OCI-LY7 (cell line): ENCODE results near the gene WAS. TPM values are rescaled to one million over a fixed set of nuclear protein-coding genes. Genes with fewer than 3 reads are reported as not detected.
"Not testable (repeated sequence)": the region's sequence is repeated elsewhere in the genome, so short reads cannot be mapped to it uniquely, and the experiment has no call there.

Experiments used
- BruUV-seq: library from RNA; stranded (reverse); fragments of 400-500 nt; replicated peaks from 2 replicates; lab custom pipeline; 2021; lab: Mats Ljungman, UMichigan
- CTCF ChIA-PET: fragments of 300-600 bp; sonication (Branson Sonifier 250); formaldehyde crosslinking; loops from one replicate; lab custom pipeline; 2022; ENCODE audit warnings: antibody characterized with exemption; ENCODE audit not compliant: unreplicated experiment; lab: Charles Lee
- POLR2A ChIA-PET: fragments of 300-600 bp; sonication (Branson Sonifier 250); formaldehyde crosslinking; loops from one replicate; lab custom pipeline; 2022; ENCODE audit warnings: antibody characterized with exemption; lab: Charles Lee
- DNase-seq: peaks from one replicate; pipeline ENCODE4 v3.0.0-alpha.2; 2015; ENCODE audit warnings: low spot score
- H2AFZ ChIP-seq: fragments of 200-600 bp; sonication (generic), shearing (Covaris generic); 2 replicates; pipeline ENCODE4 v1.6.1; 2014; ENCODE audit warnings: mild to moderate bottlenecking, antibody characterized with exemption, low read length, moderate library complexity
- H3K27ac ChIP-seq: fragments of 200-600 bp; sonication (generic); 2 replicates; pipeline ENCODE4 v1.5.1; 2014; ENCODE audit warnings: mixed run types, low read depth, mild to moderate bottlenecking, moderate library complexity, low read length, inconsistent platforms; ENCODE audit not compliant: poor library complexity, severe bottlenecking
- H3K36me3 ChIP-seq: fragments of 200-600 bp; sonication (generic); 2 replicates; pipeline ENCODE4 v1.6.1; 2014; ENCODE audit warnings: mild to moderate bottlenecking, antibody characterized with exemption, low read length, moderate library complexity, mixed read lengths; ENCODE audit not compliant: insufficient read depth
- H3K4me1 ChIP-seq: fragments of 200-600 bp; sonication (generic); 2 replicates; pipeline ENCODE4 v1.5.1; 2014; ENCODE audit warnings: mild to moderate bottlenecking, low read length; ENCODE audit not compliant: insufficient read depth, poor library complexity, severe bottlenecking
- H3K4me2 ChIP-seq: fragments of 200-600 bp; sonication (generic); 2 replicates; pipeline ENCODE4 v1.6.1; 2014; ENCODE audit warnings: mild to moderate bottlenecking, low read length
- H3K4me3 ChIP-seq: fragments of 200-600 bp; sonication (generic); 2 replicates; pipeline ENCODE4 v1.5.1; 2014; ENCODE audit warnings: mild to moderate bottlenecking, low read depth, low read length; ENCODE audit not compliant: poor library complexity, severe bottlenecking
- H3K79me2 ChIP-seq: fragments of 200-600 bp; sonication (generic); 2 replicates; pipeline ENCODE4 v1.6.1; 2016; ENCODE audit warnings: low read depth, mild to moderate bottlenecking, low read length, moderate library complexity, mixed read lengths; ENCODE audit not compliant: insufficient read depth
- H3K9me2 ChIP-seq: fragments of 200-600 bp; sonication (generic); 2 replicates; pipeline ENCODE4 v1.6.1; 2016; ENCODE audit warnings: mild to moderate bottlenecking, low read length, mixed read lengths; ENCODE audit not compliant: insufficient read depth
- H3K9me3 ChIP-seq: fragments of 200-600 bp; sonication (generic); 2 replicates; pipeline ENCODE4 v1.6.1; 2014; ENCODE audit warnings: mild to moderate bottlenecking, mixed run types, low read length, mixed read lengths
- H4K20me1 ChIP-seq: fragments of 200-600 bp; sonication (generic); 2 replicates; pipeline ENCODE4 v1.6.1; 2014; ENCODE audit warnings: mild to moderate bottlenecking, antibody characterized with exemption, low read length, moderate library complexity, mixed read lengths; ENCODE audit not compliant: insufficient read depth
- EZH2phosphoT487 ChIP-seq: fragments of 200-600 bp; sonication (generic); IDR thresholded peaks from 2 replicates; pipeline ENCODE4 v1.6.1; 2018; ENCODE audit warnings: low read depth, borderline replicate concordance, mild to moderate bottlenecking, mixed run types, antibody characterized with exemption, low read length, moderate library complexity, mixed read lengths
- intact Hi-C: fragments of 100-400 bp; cut with micrococcal nuclease; formaldehyde crosslinking; loops from one replicate; pipeline ENCODE4 v1.10.0; 2022; ENCODE audit not compliant: unreplicated experiment
- total RNA-seq, 2 experiments: library from RNA; depleted of rRNA in 1 of 2; stranded (reverse); fragments of >200 nt in 1 of 2; shearing (Covaris generic) in 1 of 2; gene quantifications; 2 replicates each; pipeline ENCODE4 v1.2.3, GENCODE V29; 2014 to 2022
- TF ChIP-seq, protein P1 (sequence below): fragments of 200-600 bp; sonication (generic); conservative IDR thresholded peaks from 2 replicates; pipeline ENCODE4 v1.5.1; 2014; ENCODE audit warnings: mild to moderate bottlenecking, antibody characterized with exemption, low read length, moderate library complexity, mixed read lengths

WAS gene
- total RNA-seq, 2 experiments from 2014 or later, result 43.9 to 87.0 TPM

DNA sequence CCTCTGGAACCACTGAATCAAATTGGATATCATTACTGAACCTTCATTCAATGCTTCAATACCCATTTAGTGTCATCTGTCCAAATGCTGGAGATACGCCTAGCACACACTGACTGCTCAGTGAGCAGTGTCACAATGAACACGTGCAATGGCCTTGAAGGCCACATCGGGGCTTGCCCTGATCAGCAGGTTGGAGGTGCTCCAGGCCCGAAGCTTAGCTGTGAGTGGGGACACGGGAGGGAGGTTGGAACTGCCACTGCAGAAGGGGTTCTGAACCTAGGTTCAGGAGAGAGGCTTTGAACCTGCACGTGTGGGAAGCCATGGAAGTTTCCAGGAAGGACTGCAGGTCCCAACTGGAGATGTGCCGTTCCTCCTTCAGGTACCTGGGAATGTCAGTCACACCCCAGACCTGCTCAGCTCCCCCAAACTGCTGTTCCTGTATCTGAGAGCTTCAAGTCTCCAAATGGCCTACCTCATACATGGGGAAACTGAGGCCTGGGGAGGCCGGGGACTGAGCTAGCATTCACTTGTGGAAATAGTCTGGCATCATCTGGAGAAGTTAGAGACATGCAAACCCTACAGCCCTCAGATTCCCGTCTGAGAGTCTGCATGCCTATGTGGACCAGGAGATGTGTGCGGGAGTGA, 1.9 kb upstream of the WAS start:
- intact Hi-C loops, result no loop called here
- Histone ChIP-seq H3K4me3 (no peak overlapping the region), H4K20me1 (no peaks in the 10 kb centered on the region), H2AFZ (no peak overlapping the region), H3K4me1 (peaks cover 43% of the 10 kb centered on the region), H3K27ac (no peak overlapping the region), H3K36me3 (peaks cover 12% of the 10 kb centered on the region), H3K9me3 (no peaks in the 10 kb centered on the region), H3K79me2 (peaks cover 21% of the 10 kb centered on the region), H3K9me2 (no peaks in the 10 kb centered on the region), H3K4me2 (no peak overlapping the region)
- ChIA-PET CTCF (no interaction called here), POLR2A (interaction anchor here (0.5 kb wide), 1 partner anchor 336 kb away, joined by 3 read pairs; no protein-coding TSS in a partner anchor)
- no peak for TF ChIP-seq EZH2phosphoT487
- TF ChIP-seq, protein P1, sequence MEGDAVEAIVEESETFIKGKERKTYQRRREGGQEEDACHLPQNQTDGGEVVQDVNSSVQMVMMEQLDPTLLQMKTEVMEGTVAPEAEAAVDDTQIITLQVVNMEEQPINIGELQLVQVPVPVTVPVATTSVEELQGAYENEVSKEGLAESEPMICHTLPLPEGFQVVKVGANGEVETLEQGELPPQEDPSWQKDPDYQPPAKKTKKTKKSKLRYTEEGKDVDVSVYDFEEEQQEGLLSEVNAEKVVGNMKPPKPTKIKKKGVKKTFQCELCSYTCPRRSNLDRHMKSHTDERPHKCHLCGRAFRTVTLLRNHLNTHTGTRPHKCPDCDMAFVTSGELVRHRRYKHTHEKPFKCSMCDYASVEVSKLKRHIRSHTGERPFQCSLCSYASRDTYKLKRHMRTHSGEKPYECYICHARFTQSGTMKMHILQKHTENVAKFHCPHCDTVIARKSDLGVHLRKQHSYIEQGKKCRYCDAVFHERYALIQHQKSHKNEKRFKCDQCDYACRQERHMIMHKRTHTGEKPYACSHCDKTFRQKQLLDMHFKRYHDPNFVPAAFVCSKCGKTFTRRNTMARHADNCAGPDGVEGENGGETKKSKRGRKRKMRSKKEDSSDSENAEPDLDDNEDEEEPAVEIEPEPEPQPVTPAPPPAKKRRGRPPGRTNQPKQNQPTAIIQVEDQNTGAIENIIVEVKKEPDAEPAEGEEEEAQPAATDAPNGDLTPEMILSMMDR, result no peak
- no peak for DNase-seq
- no TSS peak for BruUV-seq

DNA sequence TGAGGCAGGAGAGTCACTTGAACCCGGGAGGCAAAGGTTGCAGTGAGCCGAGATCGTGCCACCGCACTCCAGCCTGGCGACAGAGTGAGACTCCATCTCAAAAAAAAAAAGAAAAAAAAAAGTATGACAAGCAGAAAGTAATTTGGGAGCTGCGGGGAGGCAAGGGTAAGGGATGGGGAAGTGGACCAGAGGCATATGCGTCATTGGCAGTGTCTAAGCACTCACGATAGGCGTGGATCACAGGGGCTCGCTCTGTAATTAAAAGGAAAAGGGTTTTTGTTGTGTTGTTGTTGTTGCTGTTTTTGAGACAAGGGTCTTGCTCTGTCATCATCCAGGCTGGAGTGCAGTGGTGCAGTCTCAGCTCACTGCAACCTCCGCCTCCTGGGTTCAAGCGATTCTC, 804 bp upstream of the WAS start:
- H3K9me3 ChIP-seq, DNase-seq, H3K9me2 ChIP-seq, H4K20me1 ChIP-seq, BruUV-seq, CTCF ChIA-PET, H2AFZ ChIP-seq: not testable (repeated sequence)
- intact Hi-C loops, result loop anchor here (1.0 kb wide), 1 partner anchor 14 kb away; the partner anchor contains the start of gene SUV39H1
- POLR2A ChIA-PET, result interaction anchor here (1.2 to 1.9 kb wide), 3 partner anchors 13 to 19 kb away, joined by 3 to 7 read pairs (median 3); no protein-coding TSS in a partner anchor
- Histone ChIP-seq H3K79me2 (peaks cover 21% of the 10 kb centered on the region), H3K4me1 (peaks cover 41% of the 10 kb centered on the region), H3K4me2 (peak overlapping the region; percentile 99; the same call in 1 of the 2 replicates), H3K4me3 (peak overlapping the region; percentile 97), H3K36me3 (peaks cover 22% of the 10 kb centered on the region), H3K27ac (peak overlapping the region; percentile 61)

DNA sequence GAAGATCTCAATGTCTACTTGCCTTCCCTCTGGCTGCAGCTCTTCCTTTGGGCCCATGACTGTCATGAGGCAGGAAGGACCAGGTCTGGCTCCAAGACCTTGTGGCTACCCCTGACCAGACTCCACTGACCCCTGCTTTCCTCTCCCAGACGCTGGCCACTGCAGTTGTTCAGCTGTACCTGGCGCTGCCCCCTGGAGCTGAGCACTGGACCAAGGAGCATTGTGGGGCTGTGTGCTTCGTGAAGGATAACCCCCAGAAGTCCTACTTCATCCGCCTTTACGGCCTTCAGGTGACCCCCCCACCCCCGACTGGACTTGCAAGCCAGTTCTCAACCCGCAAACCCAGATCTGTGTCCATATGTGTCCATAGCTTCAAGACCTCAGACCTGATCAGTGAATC, 535 bp downstream of the WAS start:
- Histone ChIP-seq H3K27ac (peak overlapping the region; percentile 61), H3K4me1 (peaks cover 32% of the 10 kb centered on the region), H3K4me2 (peak overlapping the region; percentile 99), H3K36me3 (peaks cover 31% of the 10 kb centered on the region), H3K4me3 (peak overlapping the region; percentile 97), H4K20me1 (no peaks in the 10 kb centered on the region), H3K9me3 (no peaks in the 10 kb centered on the region), H3K79me2 (peaks cover 21% of the 10 kb centered on the region), H2AFZ (no peak overlapping the region; the same call in 1 of the 2 replicates), H3K9me2 (no peaks in the 10 kb centered on the region)
- intact Hi-C loops, result no loop called here
- BruUV-seq, result no TSS peak
- ChIA-PET CTCF (no interaction called here), POLR2A (interaction anchor here (0.8 to 1.9 kb wide), 6 partner anchors 11 to 37 kb away, joined by 3 to 7 read pairs (median 3); no protein-coding TSS in a partner anchor)
- no peak for DNase-seq
- TF ChIP-seq, protein P1, result no peak
- TF ChIP-seq EZH2phosphoT487, result no peak
